ENCODE results near the gene TGM6. TPM values are rescaled to one million over a fixed set of nuclear protein-coding genes. Genes with fewer than 3 reads are reported as not detected.

The TGM6 gene
- total RNA-seq, 6 experiments from 2014 or later: not detected

- H3K36me3 Mint-ChIP-seq (ENCODE audit: low read depth): no peaks in the 10 kb centered on the region
- DNase-seq: peak; percentile 45
- H3K9me3 Mint-ChIP-seq: peaks cover 4% of the 10 kb centered on the region; the same call in 1 of the 2 replicates
- H3K4me1 Mint-ChIP-seq (ENCODE audit: low read depth): peaks cover 52% of the 10 kb centered on the region
- H3K27ac Mint-ChIP-seq: no peak overlapping the region
- no peak overlapping the region for H3K4me3 Mint-ChIP-seq
- TF ChIP-seq CTCF (IDR thresholded peaks at IDR 0.05): peak; percentile 32
- peaks cover 1% of the 10 kb centered on the region; the same call in 1 of the 2 replicates for H3K27me3 Mint-ChIP-seq (ENCODE audit: insufficient read depth)
Observed at GRCh38 chr20:2349801-2350200, 30.9 kb upstream of the TGM6 start.

- TF ChIP-seq CTCF (IDR thresholded peaks at IDR 0.05): peak; percentile 35
- H3K27me3 Mint-ChIP-seq (ENCODE audit: insufficient read depth): peaks cover 1% of the 10 kb centered on the region; the same call in 1 of the 2 replicates
- no peak overlapping the region for H3K4me3 Mint-ChIP-seq
- DNase-seq: no peak
- H3K4me1 Mint-ChIP-seq (ENCODE audit: low read depth): peaks cover 52% of the 10 kb centered on the region
- no peak overlapping the region for H3K27ac Mint-ChIP-seq
- H3K9me3 Mint-ChIP-seq: peaks cover 4% of the 10 kb centered on the region; the same call in 1 of the 2 replicates
- H3K36me3 Mint-ChIP-seq (ENCODE audit: low read depth): no peaks in the 10 kb centered on the region
Observed at GRCh38 chr20:2350606-2351005, 30.1 kb upstream of the TGM6 start.

GRCh38 chr20:2353231-2353630 is 27.5 kb upstream of the TGM6 start:
- Mint-ChIP-seq H3K4me3 (no peak overlapping the region), H3K27me3 (ENCODE audit: insufficient read depth) (peaks cover 1% of the 10 kb centered on the region), H3K27ac (no peak overlapping the region), H3K4me1 (ENCODE audit: low read depth) (peaks cover 59% of the 10 kb centered on the region), H3K36me3 (ENCODE audit: low read depth) (no peaks in the 10 kb centered on the region), H3K9me3 (no peaks in the 10 kb centered on the region)
- DNase-seq: no peak
- TF ChIP-seq CTCF (IDR thresholded peaks at IDR 0.05): no peak

- Mint-ChIP-seq H3K27me3 (ENCODE audit: insufficient read depth) (no peaks in the 10 kb centered on the region; the same call in 1 of the 2 replicates), H3K4me3 (no peak overlapping the region), H3K36me3 (ENCODE audit: low read depth) (peaks cover 14% of the 10 kb centered on the region), H3K9me3 (peaks cover 13% of the 10 kb centered on the region), H3K4me1 (ENCODE audit: low read depth) (peaks cover 25% of the 10 kb centered on the region), H3K27ac (no peak overlapping the region)
- TF ChIP-seq CTCF (IDR thresholded peaks at IDR 0.05): no peak
- no peak for DNase-seq
Observed at GRCh38 chr20:2357114-2357513, 23.6 kb upstream of the TGM6 start.

- peaks cover 14% of the 10 kb centered on the region for H3K36me3 Mint-ChIP-seq (ENCODE audit: low read depth)
- DNase-seq: no peak
- H3K9me3 Mint-ChIP-seq: peaks cover 13% of the 10 kb centered on the region
- no peaks in the 10 kb centered on the region; the same call in 1 of the 2 replicates for H3K27me3 Mint-ChIP-seq (ENCODE audit: insufficient read depth)
- H3K4me3 Mint-ChIP-seq: no peak overlapping the region
- H3K27ac Mint-ChIP-seq: no peak overlapping the region
- TF ChIP-seq CTCF (IDR thresholded peaks at IDR 0.05): no peak
- H3K4me1 Mint-ChIP-seq (ENCODE audit: low read depth): peaks cover 21% of the 10 kb centered on the region
Observed at GRCh38 chr20:2358006-2358405, 22.7 kb upstream of the TGM6 start.

All from HFFc6 (cell line).